Peyer's patch (tissue), 4 donors: Measurements from ENCODE around the gene PMPCA.

Source experiments
- CTCF ChIP-seq, 6 experiments: fragments of 450-650 bp in 4 of 6; fragments of 200-600 bp in 2 of 6; sonication (generic) in 1 of 6; IDR thresholded peaks; one replicate each; pipeline ENCODE4 v1.5.1; 2017 to 2019; ENCODE audit warnings: antibody characterized with exemption in 6 of 6, mild to moderate bottlenecking in 3 of 6, moderate library complexity in 1 of 6
- POLR2A ChIP-seq, 2 donors: fragments of 450-650 bp; IDR thresholded peaks; one replicate each; pipeline ENCODE4 v1.5.1; 2017; ENCODE audit warnings: antibody characterized with exemption in 2 of 2, mild to moderate bottlenecking in 2 of 2, moderate library complexity in 2 of 2

GRCh38 chr9:136464241-136464640 lies 53.8 kb downstream of the PMPCA start:
- no peak for TF ChIP-seq CTCF (IDR thresholded peaks at IDR 0.05)
- no peak for TF ChIP-seq POLR2A (IDR thresholded peaks at IDR 0.05)
